ENCODE data around the gene TP53TG5. TPM values are rescaled to one million over a fixed set of nuclear protein-coding genes. Genes with fewer than 3 reads are reported as not detected.

Gene TP53TG5
- not detected in 2 replicates for total RNA-seq (2014; rRNA removed; shearing (Covaris generic))

DNA sequence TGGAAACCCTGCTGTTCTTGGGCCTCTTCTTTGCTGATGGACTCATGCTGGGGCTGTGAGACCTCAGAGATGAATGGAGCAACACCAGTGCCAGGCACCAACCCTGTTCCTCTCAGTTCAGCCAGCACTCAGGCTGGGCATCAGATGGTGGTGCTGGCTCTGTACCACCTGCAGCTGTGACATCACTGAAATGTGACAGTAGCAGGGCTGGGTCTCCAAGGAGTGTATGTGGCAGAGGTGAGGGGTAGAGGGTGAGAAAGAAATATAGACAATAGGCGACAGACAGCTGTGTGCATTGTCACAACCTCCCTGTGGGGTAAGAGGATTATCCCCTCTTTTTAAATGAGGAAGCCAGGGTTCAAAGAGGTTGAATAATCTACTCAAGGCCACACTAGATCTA lies at the start of gene TP53TG5:
TSS of gene TP53TG5 (minus strand) at position 135 of the 400 bp plus-strand sequence. CDS start at position 46, 89 bp downstream.
- no peak for DNase-seq (ENCODE audit: low spot score)
- in situ Hi-C loops (cut with HindIII; ENCODE audit: low sequenced_read_pairs): no loop called here

DNA sequence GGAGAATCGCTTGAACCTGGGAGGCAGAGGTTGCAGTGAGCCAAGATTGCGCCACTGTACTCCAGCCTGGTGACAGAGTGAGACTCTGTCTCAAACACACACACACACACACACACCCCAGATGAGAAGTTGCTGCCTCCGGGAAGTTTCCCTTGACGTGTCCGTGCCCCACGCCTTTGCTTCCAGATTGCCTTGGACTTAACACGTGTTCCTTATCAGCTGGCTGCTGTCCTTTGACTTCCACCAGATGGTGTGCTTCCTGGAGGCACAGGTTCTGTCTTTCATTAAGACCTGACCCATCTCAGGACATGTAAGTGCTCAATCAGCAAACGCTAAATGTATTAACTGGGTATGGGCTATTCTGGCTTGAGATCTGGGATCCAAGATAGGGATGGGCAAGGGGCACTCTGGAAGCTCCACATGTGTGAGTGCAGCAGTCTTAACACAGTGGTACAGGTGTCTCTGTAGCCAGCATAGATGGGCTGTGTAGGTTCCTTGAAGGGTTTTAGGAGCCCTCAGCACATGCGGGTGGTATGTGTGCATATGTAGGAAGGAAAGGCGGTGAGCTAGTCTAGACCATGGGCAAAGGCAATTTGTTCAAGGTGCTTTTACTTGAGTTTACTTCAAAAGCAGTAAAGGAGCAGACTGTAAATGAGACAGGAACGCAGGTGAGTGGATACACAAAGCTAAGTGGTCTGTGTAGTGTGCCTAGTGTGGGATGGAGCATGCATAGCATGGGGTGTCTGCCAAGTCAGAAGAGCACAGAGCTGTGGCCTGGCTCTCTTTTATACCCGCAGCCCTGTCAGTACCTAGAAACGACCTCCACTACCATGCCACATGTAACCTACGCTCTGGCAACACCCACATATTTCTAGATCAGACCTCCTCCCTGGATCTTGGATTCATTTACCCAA lies 49.4 kb upstream of the TP53TG5 start:
- in situ Hi-C loops (cut with HindIII; ENCODE audit: low sequenced_read_pairs): no loop called here

DNA sequence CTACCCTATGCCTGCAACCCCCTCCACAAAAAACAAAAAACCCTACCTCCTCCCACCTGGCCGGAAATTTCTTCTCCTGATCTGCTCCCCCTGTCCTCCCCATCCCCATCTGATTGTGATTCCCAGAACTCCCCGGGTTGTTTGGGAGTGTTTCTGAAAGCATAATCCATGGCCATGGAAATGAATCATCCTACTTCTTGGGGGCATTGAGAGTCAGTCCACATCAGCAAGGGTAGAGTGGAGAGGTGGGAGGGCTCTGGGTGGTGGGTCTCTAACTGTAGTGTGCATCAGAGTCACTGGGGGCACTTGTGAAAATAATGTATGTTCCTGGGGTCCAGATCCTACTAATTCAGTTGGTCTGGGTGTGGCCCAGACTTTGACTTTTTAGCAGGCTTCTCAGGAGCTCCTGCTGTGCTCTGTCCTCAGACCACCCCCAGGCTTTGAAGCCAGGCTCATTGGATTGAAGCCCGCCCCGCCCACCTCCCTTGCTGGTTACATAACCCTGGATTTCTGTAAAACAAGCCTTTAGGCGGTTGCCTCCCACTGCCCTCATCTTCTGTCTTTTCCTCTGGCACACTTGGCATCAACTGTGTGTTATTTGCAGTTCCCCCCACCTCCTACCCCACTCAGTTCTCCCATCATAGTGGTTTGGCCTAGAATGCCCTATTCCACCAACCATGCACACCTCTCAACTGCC lies 48.3 kb upstream of the TP53TG5 start:
- DNase-seq (ENCODE audit: low spot score): peak; percentile 30
- in situ Hi-C loops (cut with HindIII; ENCODE audit: low sequenced_read_pairs): no loop called here

More for the DNA sequence above, 49.4 kb upstream of the TP53TG5 start:
- DNase-seq (ENCODE audit: low spot score): no peak

DNA sequence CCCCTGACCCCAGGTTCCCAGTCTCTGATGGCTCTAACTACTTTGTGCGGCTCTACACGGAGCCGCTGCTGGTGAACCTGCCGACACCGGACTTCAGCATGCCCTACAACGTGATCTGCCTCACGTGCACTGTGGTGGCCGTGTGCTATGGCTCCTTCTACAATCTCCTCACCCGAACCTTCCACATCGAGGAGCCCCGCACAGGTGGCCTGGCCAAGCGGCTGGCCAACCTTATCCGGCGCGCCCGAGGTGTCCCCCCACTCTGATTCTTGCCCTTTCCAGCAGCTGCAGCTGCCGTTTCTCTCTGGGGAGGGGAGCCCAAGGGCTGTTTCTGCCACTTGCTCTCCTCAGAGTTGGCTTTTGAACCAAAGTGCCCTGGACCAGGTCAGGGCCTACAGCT lies 47.4 kb upstream of the TP53TG5 start:
- in situ Hi-C loops (cut with HindIII; ENCODE audit: low sequenced_read_pairs): no loop called here
- no peak for DNase-seq (ENCODE audit: low spot score)

DNA sequence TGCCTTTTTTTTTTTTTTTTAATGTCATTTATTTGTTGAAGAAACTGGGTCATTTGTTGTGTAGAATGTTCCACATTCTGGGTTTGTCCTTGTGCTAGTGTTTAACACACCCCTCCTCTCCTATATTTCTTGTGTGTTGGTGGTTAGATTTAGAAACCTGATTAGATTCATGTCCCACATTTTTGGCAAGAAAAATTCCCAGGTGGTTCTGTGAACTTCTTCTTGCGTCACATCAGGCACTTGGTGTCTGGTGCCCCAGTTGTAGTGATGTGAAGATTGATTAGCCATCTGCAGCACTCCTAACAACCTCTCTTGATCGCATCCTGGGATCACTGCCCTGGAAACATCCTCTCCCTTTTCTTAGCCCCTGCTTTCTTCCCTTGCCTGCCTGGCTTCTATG lies 45.6 kb upstream of the TP53TG5 start:
- in situ Hi-C loops (cut with HindIII; ENCODE audit: low sequenced_read_pairs): no loop called here
- DNase-seq (ENCODE audit: low spot score): no peak

DNA sequence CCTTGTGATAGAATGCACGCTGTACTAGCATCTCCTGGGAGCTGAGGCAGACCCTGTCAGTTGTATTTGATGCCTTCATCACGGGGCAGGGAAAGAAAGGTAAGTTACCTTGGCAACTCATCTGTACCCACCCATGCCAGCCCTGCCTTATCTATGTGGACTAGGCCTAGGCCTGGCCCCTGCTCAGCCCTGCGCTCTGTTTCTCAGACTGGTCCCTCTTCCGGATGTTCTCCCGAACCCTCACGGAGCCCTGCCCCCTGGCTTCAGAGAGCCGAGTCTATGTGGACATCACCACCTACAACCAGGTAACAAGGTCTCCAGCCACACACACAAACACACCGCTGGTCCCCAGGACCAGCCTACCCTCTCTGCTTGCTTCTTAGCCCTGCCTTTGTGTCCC lies 42.0 kb upstream of the TP53TG5 start:
- no peak for DNase-seq (ENCODE audit: low spot score)
- in situ Hi-C loops (cut with HindIII; ENCODE audit: low sequenced_read_pairs): no loop called here

DNA sequence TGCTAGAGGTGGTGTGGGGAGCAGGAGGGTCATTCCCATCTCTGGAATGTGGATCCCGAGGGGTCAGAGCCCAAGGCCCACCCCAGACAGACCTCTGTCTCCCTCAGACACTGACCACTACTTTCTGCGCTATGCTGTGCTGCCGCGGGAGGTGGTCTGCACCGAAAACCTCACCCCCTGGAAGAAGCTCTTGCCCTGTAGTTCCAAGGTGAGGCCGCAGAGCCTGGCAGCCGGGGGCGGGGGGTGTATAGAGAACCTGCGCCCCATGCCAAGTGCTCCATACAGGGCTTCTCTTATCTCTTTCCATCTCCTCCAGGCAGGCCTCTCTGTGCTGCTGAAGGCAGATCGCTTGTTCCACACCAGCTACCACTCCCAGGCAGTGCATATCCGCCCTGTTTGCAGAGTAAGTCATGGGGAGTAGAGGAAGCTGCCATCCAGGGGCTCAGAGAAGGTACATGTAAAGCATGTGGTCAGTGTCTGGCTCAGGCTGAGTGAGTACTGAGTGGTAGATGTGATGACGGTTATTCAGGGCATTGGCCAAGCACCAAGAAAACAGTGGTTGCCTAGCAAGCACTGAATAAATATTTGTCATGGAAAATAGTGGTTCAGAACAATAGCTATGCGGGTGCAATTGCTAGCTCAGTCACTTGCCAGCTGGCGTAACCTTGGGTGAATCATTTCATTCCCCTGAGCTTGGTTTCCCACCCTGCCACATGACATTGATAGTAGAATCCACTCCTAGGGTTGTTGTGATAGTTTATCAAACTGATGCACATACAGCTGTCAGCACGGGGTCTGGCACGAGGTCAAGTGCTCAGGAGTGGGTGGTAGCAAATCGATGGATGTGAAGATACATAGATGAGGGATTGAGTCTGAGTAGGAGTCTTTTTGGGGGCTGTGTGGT lies 41.3 kb upstream of the TP53TG5 start:
- in situ Hi-C loops (cut with HindIII; ENCODE audit: low sequenced_read_pairs): no loop called here
- no peak for DNase-seq (ENCODE audit: low spot score)

DNA sequence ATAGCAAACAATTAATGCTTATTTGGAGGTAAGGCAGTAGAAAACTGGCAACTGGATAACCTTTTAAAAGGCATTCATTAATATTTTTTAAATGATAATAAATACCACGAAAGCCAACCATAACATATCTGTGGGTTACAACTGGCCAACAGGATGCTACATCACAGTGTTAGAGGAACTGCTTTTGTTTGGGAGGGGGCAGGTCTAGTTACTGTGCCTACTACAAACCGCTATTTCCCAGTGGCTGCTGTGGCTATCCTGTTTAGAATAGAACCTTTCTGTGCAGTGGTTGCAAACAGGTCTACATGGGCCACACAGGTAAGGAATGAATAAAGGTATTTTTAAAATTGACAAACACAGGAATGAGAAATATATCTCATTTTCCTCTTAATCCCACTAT lies 38.8 kb upstream of the TP53TG5 start:
- in situ Hi-C loops (cut with HindIII; ENCODE audit: low sequenced_read_pairs): no loop called here
- DNase-seq (ENCODE audit: low spot score): no peak

DNA sequence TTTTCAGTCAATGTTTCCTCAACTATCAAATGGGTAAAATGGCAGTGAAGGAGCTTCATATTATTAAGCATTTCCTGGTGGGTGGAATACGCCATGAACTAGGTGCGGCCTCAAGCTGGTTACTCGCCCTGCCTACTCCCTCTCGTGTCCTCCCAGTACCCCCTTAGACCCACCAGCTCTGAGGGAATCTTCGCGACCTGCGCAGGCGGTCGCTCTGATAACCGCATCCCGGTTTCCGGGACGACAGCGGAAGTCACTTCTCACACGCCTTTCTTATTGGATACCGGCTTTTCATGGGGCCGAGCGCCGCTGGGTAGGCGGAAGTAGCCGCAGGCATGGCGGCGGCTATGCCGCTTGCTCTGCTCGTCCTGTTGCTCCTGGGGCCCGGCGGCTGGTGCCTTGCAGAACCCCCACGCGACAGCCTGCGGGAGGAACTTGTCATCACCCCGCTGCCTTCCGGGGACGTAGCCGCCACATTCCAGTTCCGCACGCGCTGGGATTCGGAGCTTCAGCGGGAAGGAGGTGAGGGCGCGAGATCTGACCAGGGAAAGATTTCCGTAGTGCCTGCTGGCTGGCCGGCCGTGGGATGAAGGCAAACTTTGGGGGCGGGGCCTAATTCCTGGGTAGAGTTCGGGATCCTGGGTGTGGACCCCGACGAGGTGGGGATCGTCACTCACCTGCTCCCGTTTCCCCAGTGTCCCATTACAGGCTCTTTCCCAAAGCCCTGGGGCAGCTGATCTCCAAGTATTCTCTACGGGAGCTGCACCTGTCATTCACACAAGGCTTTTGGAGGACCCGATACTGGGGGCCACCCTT lies 37.9 kb upstream of the TP53TG5 start, which contains the start of gene PIGT:
TSS of gene PIGT (plus strand) at position 320 of the 816 bp plus-strand sequence. CDS start at position 336, 16 bp downstream.
- DNase-seq (ENCODE audit: low spot score): peak; percentile 93
- in situ Hi-C loops (cut with HindIII; ENCODE audit: low sequenced_read_pairs): no loop called here

DNA sequence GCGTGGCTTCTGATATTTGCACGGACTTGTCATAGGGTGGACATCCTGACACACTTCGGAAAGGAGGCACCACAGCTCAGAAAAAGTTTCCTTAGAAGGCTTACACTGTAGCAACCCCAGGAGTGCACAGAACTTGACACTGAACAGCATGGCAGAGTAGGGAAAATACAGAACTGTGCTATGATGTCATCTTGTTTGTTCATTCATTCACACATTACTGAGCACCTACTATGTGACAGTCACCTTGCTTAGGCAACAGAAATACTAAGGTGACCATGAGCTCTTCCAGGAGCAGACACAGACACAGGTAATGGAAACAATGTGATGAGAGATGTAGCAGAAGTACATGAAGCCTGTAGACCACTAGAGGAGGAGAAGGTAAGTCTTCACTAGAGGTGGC lies 35.4 kb upstream of the TP53TG5 start:
- in situ Hi-C loops (cut with HindIII; ENCODE audit: low sequenced_read_pairs): no loop called here

DNA sequence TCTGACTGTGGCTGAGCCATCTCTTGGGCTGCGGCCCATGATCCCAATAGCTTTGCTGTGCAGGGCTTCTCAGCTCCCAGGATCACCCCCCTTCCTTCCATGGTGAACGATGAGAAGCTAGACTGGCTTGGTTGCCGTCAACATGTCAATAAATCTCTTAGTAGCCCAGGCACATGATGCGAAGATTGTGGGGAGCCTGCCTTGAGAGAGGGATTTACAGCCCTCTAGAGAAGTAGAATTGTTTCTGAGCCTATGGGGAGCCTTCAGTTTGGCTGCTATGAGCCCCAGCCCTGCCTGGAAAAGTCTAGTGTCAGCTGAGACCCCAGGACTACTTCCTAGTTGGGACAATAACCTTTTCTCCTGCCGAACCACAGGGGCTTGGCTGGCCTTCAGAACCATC lies 34.5 kb upstream of the TP53TG5 start:
- no peak for DNase-seq (ENCODE audit: low spot score)
- in situ Hi-C loops (cut with HindIII; ENCODE audit: low sequenced_read_pairs): no loop called here

More for the DNA sequence above, 35.4 kb upstream of the TP53TG5 start:
- no peak for DNase-seq (ENCODE audit: low spot score)

DNA sequence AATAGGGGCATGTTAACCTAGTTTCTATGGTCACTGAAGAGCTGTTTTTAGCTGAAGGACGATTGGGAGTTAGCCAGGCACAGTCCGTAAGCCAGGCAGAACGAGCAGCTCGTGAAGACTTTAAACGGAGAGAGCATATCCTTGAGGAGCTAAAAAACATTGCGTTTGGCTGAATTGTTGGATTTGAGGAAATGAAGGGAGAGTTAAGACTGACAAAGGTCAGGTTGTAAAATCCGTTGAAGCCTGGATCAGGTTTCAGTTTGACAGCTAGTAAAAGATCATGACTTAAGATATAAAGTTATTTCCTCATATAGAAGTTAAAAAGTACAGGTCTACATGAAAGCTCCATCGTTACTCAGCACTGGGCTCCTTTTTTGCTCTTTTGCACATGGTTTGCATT lies 32.8 kb upstream of the TP53TG5 start:
- DNase-seq (ENCODE audit: low spot score): peak; percentile 11
- in situ Hi-C loops (cut with HindIII; ENCODE audit: low sequenced_read_pairs): no loop called here

DNA sequence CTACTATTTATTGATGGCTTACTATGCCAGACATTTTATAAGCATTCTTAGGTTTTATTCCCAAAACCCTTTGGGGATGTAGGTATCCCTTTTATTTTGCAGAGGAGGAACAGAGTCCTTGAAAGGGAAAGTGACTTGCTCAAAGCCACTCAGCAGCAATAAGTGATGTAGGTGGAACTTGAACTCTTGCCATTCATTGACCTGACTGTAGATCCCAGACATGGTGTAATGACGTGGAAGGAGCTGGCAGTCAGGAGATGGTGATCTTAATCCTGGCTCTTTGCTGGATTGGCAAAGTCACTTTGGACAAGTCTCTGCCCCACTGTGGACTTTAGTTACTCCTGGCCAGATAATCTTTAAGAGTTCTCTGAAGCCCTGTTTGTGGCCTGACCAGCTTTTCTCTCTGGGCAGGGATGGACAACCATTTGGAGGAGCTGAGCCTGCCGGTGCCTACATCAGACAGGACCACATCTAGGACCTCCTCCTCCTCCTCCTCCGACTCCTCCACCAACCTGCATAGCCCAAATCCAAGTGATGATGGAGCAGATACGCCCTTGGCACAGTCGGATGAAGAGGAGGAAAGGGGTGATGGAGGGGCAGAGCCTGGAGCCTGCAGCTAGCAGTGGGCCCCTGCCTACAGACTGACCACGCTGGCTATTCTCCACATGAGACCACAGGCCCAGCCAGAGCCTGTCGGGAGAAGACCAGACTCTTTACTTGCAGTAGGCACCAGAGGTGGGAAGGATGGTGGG lies 31.6 kb upstream of the TP53TG5 start:
- DNase-seq (ENCODE audit: low spot score): no peak
- in situ Hi-C loops (cut with HindIII; ENCODE audit: low sequenced_read_pairs): no loop called here

DNA sequence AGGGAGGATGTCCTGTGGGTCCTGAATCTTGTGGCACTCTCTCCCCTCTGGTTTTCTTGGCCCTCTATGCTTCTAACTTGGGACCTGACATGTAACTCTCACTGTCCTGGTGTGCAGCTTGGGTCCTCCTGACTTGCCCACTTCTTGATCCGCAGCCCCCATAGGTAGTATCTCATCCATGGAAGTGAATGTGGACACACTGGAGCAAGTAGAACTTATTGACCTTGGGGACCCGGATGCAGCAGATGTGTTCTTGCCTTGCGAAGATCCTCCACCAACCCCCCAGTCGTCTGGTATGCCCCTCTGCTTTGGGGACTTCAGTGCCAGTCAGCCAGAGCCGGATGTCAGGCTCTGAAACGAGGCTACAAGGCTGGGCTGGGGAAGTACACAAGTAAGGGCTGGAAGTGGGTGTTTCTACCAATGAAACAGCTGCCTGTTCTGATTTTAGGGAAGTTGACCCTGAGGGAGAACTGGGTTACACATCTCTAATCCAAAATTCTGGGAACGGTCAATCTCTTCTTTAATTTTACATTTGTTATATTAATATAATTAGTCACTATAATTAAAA lies 30.6 kb upstream of the TP53TG5 start:
- no peak for DNase-seq (ENCODE audit: low spot score)
- in situ Hi-C loops (cut with HindIII; ENCODE audit: low sequenced_read_pairs): no loop called here

DNA sequence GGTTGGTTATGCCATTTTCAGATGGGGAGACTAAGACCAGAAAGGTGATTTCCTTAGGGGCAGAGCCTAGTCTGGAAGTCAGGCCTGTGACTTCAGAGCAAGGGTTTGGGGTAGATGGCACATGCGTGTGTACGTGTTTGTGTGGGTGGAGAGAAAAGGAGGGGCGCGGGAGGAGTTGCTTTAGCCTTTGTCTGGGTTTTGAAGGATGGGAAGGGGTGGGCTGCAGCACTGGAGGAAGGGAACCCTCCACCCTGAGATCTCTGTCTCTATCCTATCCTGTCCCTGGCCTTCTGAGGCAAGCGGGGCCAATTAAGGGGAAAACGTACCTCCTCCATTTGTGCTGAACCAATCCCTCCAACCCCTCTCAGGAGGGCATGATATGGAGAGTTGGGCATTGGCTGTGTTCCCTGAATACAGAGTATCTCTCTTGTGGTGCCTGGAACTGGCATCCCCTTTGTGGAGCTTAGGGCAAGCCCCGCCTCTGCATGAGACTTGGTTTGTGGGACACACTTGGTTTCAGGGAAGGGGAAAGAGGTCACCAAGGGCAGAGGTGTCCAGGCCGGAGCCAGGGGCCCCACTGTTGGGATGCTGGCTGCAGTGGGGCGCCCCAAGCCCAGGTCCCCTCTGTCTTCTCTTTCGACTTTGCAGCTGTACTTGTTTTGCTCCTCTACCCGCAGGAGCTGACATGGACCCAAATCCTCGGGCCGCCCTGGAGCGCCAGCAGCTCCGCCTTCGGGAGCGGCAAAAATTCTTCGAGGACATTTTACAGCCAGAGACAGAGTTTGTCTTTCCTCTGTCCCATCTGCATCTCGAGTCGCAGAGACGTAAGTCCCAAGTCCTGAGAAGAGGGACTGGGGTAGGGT lies 29.9 kb upstream of the TP53TG5 start, which contains the start of gene DBNDD2:
TSS of gene DBNDD2 (plus strand) at position 507 of the 863 bp plus-strand sequence. CDS start at position 686, 179 bp downstream.
- DNase-seq (ENCODE audit: low spot score): peak; percentile 68
- in situ Hi-C loops (cut with HindIII; ENCODE audit: low sequenced_read_pairs): no loop called here

DNA sequence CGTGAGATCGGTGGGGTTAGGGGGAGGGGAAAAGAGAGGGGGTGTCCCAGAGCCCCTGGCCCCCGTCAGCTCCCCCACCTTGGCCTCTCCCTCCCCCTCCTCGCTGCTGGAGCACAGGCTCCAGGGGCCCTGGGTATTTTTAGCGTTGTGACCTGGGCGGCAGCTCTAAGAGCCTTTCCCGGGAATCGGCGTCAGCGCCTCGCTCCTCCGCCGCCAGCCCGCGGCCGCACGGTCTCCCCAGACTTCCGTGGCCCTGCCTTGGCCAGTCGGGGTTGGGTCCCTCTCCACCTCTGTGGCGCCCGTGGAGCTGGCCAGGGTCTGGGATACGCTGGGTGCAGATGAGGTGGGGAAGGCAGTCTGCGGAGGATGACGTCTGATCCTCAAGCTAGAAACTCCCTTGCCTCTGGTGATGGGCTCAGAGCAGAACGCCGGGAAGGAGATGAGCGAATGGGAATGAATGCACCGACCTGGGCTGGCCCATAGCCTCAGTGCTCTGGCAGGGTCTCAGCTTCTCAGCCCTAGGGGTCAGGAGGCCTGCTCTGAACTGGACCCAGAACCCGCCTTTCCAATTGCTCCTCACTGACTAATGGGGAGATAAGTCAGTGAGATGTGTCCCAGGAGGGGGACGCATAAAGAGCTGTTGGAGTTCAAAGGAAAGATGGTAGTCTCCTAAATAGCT lies 29.1 kb upstream of the TP53TG5 start:
- peak; percentile 78 for DNase-seq (ENCODE audit: low spot score)

More for the DNA sequence above, 29.1 kb upstream of the TP53TG5 start:
- in situ Hi-C loops (cut with HindIII; ENCODE audit: low sequenced_read_pairs): no loop called here
